GM19025 (cell line): Measurements from ENCODE around the gene FAM50A.

Source experiments
- ATAC-seq: cut with Tn5 transposase; IDR thresholded peaks from one replicate; pipeline ENCODE4 v1.9.1; 2021; ENCODE audit warnings: mild to moderate bottlenecking, low read depth, moderate library complexity; ENCODE audit not compliant: unreplicated experiment

Gene FAM50A

DNA sequence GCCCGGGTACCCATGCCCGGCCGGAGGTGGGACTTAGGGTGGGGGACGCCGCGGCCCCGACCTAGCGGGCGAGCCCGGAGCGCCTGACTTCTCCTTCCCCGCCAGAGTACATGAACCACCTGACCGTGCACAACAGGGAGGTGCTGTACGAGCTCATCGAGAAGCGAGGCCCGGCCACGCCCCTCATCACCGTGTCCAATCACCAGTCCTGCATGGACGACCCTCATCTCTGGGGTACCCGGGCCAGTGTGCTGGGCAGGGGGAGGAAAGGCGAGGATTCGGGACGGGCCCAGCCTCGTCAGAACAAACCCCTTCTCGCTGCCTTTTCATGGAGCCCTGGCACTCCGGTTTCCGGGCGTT is 32.0 kb upstream of the FAM50A start:
- ATAC-seq, result peak; percentile 53

DNA sequence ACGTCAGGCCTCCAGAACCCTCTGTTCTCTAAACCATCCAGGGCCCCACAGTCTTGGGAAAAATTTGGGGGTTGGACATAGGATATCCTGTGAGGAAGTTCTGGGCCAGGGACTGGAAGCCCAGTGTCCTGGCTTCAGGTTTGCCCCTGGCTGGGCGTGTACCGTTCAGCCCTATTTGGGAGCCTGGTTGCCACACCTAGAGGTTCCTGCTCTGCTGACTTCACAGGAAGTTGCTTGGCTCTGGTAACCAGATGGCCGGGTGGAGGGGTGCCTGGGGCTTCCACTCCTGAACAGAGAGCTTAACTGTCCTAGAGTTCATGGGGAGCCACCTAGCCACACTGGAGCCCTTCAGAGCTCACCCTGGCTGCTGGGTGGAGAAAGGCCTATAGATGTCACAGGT is 31.5 kb upstream of the FAM50A start:
- ATAC-seq, result no peak

DNA sequence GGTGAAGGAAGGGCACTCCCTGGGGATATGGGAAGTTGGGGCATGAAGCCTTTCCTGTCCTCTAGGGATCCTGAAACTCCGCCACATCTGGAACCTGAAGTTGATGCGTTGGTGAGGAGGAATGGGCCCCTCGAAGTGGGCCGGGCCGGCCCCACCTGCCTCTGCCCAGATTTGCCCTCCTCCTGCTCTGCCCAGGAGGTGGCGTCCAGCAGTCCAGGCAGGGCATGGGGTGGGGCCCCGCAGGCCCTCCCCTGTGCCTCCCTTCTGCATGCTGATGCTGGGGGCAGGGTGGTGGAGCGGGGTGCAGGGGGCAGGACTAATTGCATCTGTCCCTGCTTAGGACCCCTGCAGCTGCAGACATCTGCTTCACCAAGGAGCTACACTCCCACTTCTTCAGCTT is 30.8 kb upstream of the FAM50A start:
- ATAC-seq, result no peak

DNA sequence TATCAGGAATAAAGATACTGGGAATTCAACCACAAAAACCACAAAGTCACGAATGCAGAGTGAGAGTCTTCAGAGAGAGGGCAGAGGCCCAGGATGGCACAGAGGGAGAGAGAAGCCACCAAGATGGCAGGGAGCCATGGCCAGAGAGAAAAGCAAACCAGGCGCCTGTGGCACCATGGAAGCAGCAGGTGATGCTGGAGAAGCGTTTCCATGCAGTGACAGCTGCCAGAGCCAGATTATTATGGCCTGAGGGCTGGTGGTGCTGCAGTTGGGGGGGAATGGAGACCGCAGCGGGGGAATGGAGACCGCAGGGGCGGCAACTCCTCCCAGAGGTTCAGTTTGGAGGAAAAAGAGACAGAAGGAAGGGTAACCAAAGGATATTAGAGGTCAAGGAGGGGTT is 26.8 kb upstream of the FAM50A start:
- no peak for ATAC-seq

DNA sequence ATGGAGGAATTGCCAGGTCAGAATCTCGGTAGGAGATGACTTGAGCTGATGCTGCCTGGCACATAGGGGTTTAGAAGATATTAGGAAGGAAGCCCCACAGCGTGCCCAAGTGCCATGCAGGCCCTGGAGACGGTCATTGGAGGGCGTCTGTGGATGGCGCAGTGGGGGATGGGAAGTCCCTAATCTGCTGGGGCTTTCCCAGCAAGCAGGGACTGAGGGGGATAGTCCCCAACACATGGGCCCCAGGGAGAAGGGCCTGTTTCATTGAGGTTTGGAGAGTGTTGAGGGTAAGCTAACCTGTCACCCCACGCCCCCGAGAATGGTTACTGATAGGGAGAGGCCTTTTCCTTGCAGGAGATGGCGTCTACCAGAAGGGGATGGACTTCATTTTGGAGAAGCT is 24.8 kb upstream of the FAM50A start:
- ATAC-seq, result no peak

DNA sequence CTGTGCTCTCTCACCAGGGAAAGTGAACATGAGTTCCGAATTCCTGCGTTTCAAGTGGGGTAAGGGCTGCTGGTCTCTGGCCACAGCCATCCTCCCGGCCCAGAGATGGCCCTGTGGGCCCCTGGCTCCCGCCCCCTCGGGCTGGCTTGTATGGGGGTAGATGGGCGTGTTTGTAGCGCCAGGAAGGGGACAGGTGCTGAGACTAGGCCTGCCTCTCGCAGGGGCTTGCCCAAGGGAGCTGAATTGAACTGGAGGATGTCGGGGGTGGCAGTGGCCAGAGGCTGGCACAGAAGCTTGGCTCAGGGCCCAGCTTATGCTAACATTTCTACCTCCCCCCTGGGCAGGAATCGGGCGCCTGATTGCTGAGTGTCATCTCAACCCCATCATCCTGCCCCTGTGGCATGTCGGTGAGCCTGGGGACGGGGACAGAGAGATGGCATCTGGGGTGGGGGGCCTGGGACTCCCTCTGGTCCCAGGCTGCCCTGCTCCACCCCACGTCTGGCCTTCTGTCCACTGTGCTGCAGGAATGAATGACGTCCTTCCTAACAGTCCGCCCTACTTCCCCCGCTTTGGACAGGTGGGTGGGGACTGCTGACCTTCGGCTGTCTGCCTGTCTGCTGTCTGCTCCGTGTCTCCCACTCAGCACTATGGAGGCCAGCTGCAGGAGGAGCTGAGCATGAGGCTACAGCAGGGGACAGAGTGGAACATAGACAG is 24.1 kb upstream of the FAM50A start:
- ATAC-seq, result no peak

DNA sequence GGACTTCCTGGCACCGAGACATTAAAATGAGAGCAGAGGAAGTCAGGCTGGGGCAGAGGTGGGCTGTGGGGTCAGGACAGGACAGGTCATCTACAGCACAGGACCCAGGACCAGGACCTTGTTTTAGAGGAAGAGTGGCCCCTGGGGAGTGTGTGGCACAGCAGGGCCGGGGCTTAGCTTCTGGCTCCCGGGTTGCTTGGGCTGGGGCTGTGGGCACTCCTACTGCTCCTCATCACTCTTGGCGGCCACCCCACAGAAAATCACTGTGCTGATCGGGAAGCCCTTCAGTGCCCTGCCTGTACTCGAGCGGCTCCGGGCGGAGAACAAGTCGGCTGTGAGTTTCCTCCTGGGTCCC is 23.6 kb upstream of the FAM50A start:
- no peak for ATAC-seq

DNA sequence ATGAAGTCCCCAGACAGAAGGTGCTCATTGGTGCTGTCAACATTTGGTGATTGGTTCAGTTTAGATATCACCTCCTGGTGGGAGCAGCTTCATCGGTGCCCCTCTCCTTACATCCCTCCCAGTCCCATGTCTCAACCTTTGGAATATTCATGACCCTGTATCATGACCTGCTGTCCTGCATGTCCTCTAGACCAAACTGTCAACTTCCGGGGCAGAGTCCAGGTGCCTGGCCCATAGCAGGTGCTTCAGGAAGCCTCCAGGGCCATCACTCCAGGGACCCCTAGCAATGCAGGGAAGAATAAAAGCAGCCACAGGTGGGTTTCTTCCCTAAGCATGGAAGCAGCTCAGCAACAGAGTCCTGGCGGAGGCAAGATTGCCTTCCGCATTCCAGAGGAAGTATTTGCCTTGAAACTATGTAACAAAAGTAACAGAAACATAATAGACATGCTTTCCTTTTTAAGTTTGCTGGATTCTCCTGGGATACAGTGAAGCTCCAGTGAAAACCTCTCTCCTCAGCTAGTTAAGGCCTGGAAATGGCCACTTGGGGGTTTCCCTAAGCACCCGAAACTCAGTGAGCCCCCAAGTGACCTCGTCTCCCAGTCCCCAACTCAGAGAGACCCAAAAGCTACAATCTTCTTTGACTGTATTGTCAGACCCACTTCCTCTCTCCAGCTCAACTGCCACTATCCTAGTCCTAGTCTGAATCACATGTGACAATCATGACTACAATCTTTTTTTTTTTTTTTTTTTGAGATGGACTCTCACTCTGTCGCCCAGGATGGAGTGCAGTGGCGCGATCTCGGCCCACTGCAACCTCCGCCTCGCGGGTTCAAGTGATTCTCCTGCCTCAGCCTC is 16.8 kb upstream of the FAM50A start:
- ATAC-seq, result no peak

DNA sequence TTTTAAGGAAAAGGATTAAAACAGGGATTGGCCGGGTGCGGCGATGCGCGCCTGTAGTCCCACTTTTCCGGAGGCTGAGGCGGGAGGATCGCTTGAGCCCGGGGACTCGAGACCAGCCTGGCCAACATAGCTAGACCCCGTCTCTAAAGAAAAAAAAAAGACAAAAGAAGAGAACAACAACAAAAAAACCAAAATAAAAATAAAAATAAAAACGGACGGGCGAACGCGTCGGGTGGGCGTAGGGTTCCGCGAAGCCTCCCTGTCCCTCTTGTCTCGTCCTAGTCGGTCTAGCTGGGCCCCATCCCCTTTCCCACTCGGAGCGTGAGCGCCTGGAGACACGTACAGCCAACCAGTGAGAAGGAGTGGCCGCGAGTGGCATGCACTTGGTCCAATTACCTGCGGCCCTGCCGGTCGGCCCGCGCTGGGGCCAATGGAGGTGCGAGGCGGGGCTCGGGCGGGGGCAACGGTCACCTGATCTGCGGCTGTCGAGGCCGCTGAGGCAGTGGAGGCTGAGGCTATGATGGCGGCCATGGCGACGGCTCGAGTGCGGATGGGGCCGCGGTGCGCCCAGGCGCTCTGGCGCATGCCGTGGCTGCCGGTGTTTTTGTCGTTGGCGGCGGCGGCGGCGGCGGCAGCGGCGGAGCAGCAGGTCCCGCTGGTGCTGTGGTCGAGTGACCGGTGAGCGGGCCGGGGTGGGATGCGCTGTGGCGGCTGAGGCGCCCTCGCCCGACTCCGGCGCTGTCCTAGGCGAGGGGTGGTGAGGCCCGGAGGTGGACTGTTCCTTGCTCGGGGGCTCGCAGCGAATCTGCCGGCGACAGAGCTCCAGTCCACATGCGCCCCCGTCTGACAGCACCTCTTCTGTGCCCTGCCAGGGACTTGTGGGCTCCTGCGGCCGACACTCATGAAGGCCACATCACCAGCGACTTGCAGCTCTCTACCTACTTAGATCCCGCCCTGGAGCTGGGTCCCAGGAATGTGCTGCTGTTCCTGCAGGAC is 15.5 kb upstream of the FAM50A start, which contains the start of gene ATP6AP1:
Gene ATP6AP1, plus strand, starts transcription at position 502 of the 996 bp plus-strand sequence. Its CDS starts 16 bp downstream, at position 518.
- peak; percentile 99 for ATAC-seq

DNA sequence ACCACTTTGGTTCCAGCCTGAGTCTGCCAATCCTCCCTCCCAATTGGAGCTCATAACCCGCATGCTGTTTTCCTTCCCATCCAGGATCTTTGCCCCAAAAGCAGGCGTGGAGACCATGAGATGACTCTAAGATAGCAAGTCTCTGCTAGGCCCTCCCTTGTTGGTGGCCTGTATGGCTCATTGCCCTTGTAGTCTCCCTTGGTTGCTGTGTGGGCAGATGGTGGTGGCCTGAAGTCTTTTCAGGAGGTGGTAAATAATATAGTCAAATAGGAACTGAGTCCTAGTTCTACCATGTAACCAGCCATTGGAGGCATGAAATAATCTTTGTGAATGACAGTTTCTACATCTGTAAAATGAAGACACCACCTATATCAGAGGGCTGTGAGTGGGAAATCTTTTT is 14.2 kb upstream of the FAM50A start:
- no peak for ATAC-seq

DNA sequence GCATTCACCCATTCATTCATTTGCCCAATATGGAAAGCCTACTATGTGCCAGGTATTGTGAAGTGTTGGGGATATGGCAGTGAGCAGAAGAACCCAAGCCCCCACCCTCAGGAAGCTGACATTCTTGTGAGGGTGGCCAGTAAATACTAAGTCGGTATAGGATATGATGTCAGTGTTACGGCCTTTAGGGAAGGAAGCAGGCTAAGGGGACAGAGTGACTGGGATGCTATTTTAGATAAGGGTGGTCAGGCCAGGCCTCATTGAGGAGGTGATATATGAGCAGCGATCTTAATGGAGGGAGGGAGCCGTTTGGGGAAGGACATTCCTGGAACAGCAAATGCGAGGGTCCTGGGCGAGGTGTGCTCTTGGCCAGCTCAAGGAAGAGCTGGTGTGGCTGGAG is 13.5 kb upstream of the FAM50A start:
- no peak for ATAC-seq

DNA sequence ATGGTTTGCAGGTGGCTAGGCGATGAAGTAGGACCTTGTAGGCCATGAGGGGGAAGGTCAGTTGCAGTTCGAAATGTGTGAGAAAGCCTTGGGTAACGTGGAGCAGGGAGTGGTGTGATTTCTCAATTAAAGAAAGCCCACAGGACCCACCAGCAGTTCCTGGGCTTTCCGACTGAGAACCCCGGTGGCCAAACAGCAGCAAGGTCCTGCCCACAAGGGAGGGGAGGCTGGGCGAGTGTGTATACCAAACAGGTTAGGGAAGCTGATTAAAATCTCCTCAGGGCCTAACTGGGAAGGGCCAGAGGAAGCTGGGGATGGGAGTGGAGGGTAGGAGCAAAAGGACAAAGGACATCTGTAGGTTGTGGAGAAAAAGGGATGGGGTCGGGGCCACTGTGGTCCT is 13.0 kb upstream of the FAM50A start:
- no peak for ATAC-seq

DNA sequence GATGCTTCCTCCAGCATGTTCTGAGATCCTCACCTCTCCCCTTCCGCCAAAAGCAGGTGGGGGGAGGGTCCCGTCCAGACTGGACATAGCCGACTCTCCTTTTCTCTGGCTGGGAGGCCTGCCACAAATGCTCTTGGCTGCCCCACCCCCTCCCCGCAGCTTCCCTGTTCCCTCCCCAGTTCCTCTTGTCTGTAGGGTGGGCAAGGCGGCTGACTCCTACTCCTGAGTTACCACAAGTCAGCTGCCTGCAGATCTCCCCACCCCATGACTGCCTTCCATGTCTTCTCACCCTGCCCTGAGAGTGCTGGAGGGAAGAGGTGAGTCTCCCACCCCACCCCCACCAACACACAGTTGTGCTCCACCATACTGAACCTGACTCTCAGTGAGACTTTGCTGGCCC is 12.6 kb upstream of the FAM50A start:
- no peak for ATAC-seq

DNA sequence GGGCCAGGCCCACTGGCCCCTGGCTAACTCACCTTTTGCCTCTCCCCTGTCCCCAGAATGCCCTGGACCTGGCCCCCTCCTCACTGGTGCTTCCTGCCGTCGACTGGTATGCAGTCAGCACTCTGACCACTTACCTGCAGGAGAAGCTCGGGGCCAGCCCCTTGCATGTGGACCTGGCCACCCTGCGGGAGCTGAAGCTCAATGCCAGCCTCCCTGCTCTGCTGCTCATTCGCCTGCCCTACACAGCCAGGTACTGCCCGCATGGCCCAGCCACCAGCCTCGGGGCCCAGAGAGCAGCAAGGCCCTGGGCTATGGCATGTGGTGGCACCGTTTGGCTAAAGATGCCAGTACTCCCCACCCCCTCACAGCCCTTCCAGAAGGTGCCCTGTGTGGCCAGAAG is 11.7 kb upstream of the FAM50A start:
- no peak for ATAC-seq

DNA sequence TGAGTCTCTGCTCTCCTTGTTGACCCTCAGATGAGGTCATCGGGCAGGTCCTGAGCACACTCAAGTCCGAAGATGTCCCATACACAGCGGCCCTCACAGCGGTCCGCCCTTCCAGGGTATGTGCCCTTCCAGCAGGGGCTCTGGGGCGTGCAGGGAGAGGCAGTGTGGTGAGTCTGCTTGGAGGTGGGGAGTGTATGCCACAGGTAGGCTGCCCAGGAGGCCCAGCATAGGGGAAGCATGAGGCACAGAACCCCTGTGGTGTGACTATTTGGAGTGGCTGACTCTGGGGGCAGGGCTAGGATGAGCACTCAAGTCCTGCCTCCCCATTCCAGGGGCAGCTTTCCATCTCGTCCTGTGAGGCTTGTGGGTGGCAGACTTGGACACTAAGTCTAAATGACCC is 10.3 kb upstream of the FAM50A start:
- ATAC-seq, result no peak

DNA sequence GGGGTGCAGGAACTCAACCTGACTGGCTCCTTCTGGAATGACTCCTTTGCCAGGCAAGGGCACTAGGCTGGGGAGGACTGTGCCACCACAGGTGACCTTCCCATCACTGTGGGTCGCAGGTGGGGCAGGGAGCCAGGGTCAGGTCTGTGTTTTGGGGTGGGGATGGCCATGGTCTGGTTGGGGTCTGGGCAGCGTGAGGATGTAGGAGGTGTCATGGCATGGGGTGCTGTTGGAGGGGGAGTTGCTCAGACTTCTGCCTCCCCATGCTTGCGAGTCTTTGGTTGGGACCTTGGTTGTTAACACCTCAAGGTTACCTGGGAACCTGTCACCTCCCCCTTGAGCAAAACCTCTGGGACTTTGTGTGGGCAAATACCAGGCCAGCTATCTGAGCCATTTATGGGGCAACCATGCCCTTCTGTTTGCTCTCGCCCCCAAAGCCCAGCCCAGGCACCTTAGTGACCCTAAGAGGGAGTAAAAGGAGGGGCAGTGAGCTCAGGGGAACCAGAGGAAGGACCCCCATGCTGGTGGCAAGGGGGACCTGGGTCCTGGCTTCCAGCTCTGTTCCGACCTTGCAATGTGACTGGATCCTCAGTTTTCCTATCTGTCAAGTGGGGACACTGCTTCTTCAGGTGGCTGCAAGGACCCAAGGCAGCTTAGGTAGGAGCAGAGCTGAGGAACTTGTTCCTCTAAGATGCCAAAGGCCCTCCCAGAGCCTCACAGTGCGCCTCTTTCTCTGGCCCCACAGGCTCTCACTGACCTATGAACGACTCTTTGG is 9.4 kb upstream of the FAM50A start:
- no peak for ATAC-seq

DNA sequence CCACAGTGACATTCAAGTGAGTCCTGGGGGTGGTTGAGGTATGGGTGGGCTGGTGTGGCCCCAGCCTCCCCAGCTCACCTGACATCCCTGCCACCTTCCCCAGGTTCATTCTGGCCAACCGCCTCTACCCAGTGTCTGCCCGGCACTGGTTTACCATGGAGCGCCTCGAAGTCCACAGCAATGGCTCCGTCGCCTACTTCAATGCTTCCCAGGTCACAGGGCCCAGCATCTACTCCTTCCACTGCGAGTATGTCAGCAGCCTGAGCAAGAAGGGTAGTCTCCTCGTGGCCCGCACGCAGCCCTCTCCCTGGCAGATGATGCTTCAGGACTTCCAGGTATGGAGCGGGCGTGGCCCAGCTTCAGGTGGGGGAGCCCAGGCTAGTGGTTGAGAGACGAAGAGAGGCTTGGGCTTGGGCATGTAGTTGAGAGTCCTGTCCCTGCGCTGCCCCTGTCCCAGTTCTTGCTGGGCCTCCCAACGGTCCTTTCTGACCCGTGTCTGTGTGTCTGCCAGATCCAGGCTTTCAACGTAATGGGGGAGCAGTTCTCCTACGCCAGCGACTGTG is 8.7 kb upstream of the FAM50A start:
- no peak for ATAC-seq

DNA sequence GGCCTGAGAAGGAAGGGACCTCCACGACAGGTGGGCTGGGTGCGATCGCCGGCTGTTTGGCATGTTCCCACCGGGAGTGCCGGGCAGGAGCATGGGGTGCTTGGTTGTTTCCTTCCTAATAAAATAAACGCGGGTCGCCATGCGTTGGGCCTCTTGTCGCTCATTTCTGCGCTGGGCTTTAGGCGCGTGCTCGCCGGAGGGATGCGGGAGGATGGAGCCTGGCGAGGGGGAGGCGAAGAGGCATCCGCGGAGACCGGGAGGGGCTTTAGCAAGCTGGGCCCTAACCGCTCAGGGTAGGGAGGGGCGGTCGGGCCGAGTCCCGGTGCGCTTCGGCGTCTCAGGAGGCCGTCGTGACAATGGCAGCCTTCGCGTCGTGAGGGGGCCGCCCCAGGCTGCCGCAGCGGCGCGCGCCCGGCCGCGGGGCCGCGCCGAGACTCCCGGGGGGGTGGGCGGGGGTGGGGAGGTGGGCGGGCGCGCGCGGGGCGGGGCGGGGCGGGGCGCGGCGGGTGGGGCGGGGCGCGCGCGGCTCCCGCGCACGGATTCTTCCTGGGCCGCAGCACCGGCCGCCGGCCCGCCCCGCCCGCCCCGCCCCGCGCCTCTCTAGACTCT is 7.5 kb upstream of the FAM50A start:
- ATAC-seq, result peak; percentile 42

DNA sequence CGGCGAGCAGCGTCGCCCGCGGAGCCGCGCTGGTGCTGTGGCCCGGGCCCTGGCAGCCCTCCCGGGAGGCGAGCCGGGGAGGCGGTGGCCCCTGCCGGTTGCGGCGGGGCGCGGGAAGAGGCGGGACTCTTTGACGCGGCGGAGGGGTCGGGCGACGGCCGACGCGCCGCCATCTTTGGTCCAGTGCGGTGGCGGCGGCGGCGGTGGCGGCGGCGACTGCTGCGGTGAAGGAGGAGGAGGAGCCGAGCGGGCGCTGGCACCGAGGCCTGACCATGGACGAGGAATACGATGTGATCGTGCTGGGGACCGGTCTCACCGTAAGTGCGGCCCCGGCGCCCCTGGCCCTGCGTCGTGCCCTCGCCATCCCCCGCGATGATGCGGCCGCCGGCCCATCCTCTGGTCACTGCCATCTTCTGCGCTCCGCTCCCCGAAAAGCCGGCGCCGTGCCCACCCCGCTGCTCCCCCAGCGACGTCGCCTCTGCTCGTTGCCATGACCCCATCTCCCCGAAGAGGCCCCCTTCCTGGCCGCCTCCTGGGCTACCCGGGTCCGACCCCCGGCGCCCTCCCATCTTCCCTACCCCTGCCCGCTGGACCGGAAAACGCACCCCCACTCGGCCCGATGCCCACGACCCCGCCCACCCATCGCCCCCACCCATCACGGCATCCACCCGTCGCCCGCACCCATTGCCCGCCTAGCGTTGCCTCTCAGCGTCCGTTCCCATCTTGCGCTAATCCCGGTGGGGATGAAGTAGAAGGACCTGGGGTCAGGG is 6.8 kb upstream of the FAM50A start, which contains the start of gene GDI1:
Gene GDI1, plus strand, starts transcription at position 172 of the 770 bp plus-strand sequence. Its CDS starts 101 bp downstream, at position 273.
- ATAC-seq, result peak; percentile 48
